H9 (cell line): ENCODE data around the gene HES4. TPM values are rescaled to one million over a fixed set of nuclear protein-coding genes. Genes with fewer than 3 reads are reported as not detected.
A peak's percentile ranks its signal among the peaks of the same experiment; 100 is the strongest.

ENCODE experiments used
- DNase-seq: peaks from one replicate; pipeline ENCODE4 v3.0.0-alpha.2; 2017
- H2AFZ ChIP-seq: one replicate; pipeline ENCODE4 v1.6.1; 2013; ENCODE audit warnings: mild to moderate bottlenecking, low read length, control low read depth, moderate library complexity
- H2AK5ac ChIP-seq: 2 replicates; pipeline ENCODE4 v1.6.1; 2013; ENCODE audit warnings: low read length, control low read depth, mixed read lengths; ENCODE audit not compliant: insufficient read length
- H2BK120ac ChIP-seq: one replicate; pipeline ENCODE4 v1.6.1; 2013; ENCODE audit warnings: low read depth, mild to moderate bottlenecking, low read length, control low read depth, inconsistent platforms; ENCODE audit not compliant: poor library complexity, severe bottlenecking
- H2BK12ac ChIP-seq: 2 replicates; pipeline ENCODE4 v1.6.1; 2013; ENCODE audit warnings: low read length, control low read depth, mixed read lengths, low read depth; ENCODE audit not compliant: insufficient read length
- H2BK15ac ChIP-seq: 2 replicates; pipeline ENCODE4 v1.6.1; 2013; ENCODE audit warnings: low read depth, low read length, control low read depth
- H2BK20ac ChIP-seq: one replicate; pipeline ENCODE4 v1.6.1; 2013; ENCODE audit warnings: low read depth, mild to moderate bottlenecking, low read length, control low read depth, inconsistent platforms; ENCODE audit not compliant: poor library complexity, severe bottlenecking
- H2BK5ac ChIP-seq: 2 replicates; pipeline ENCODE4 v1.6.1; 2013; ENCODE audit warnings: low read length, control low read depth, mixed read lengths; ENCODE audit not compliant: insufficient read length
- H3K14ac ChIP-seq: 2 replicates; pipeline ENCODE4 v1.6.1; 2013; ENCODE audit warnings: low read length, control low read depth; ENCODE audit not compliant: insufficient read depth
- H3K18ac ChIP-seq: 2 replicates; pipeline ENCODE4 v1.6.1; 2013; ENCODE audit warnings: low read depth, mild to moderate bottlenecking, mixed read lengths, low read length, control low read depth; ENCODE audit not compliant: insufficient read length
- H3K23ac ChIP-seq: 2 replicates; pipeline ENCODE4 v1.6.1; 2013; ENCODE audit warnings: low read length, control low read depth, mixed read lengths, low read depth; ENCODE audit not compliant: insufficient read length
- H3K23me2 ChIP-seq: 2 replicates; pipeline ENCODE4 v1.6.1; 2013; ENCODE audit warnings: low read depth, mild to moderate bottlenecking, mixed read lengths, low read length, control low read depth; ENCODE audit not compliant: insufficient read length, poor library complexity, severe bottlenecking
- H3K27ac ChIP-seq: 2 replicates; pipeline ENCODE4 v1.5.1; 2013; ENCODE audit warnings: low read length, control low read depth, mixed read lengths, low read depth; ENCODE audit not compliant: insufficient read length
- H3K27me3 ChIP-seq: 2 replicates; pipeline ENCODE4 v1.6.1; 2013; ENCODE audit warnings: low read length, control low read depth, inconsistent platforms; ENCODE audit not compliant: insufficient read depth
- H3K4ac ChIP-seq: 2 replicates; pipeline ENCODE4 v1.6.1; 2013; ENCODE audit warnings: low read depth, mild to moderate bottlenecking, control low read depth, inconsistent platforms, low read length, moderate library complexity
- H3K4me1 ChIP-seq: 2 replicates; pipeline ENCODE4 v1.6.1; 2013; ENCODE audit warnings: low read length, control low read depth, inconsistent platforms; ENCODE audit not compliant: insufficient read depth
- H3K4me2 ChIP-seq: 2 replicates; pipeline ENCODE4 v1.6.1; 2013; ENCODE audit warnings: low read length, control low read depth, mixed read lengths; ENCODE audit not compliant: insufficient read length, insufficient read depth
- H3K56ac ChIP-seq: 2 replicates; pipeline ENCODE4 v1.6.1; 2013; ENCODE audit warnings: low read depth, mild to moderate bottlenecking, mixed read lengths, low read length, control low read depth; ENCODE audit not compliant: insufficient read length
- H3K79me1 ChIP-seq: 2 replicates; pipeline ENCODE4 v1.6.1; 2013; ENCODE audit warnings: low read depth, mild to moderate bottlenecking, moderate library complexity, low read length, control low read depth, inconsistent platforms; ENCODE audit not compliant: insufficient read depth, poor library complexity, severe bottlenecking
- H3K79me2 ChIP-seq: 2 replicates; pipeline ENCODE4 v1.6.1; 2013; ENCODE audit warnings: low read length, control low read depth, inconsistent platforms; ENCODE audit not compliant: insufficient read depth
- H3K9ac ChIP-seq: 2 replicates; pipeline ENCODE4 v1.6.1; 2013; ENCODE audit warnings: low read length, control low read depth, mixed read lengths; ENCODE audit not compliant: insufficient read length; ENCODE audit errors: extremely low read depth
- H3K9me3 ChIP-seq: one replicate; pipeline ENCODE4 v1.6.1; 2013; ENCODE audit warnings: low read depth, low read length, inconsistent platforms; ENCODE audit not compliant: control insufficient read depth
- H3T11ph ChIP-seq: one replicate; pipeline ENCODE4 v1.6.1; 2013; ENCODE audit warnings: mild to moderate bottlenecking, low read length, control low read depth, inconsistent platforms
- H4K20me1 ChIP-seq: one replicate; pipeline ENCODE4 v1.6.1; 2013; ENCODE audit not compliant: control insufficient read depth, insufficient read length, insufficient read depth
- H4K5ac ChIP-seq: 2 replicates; pipeline ENCODE4 v1.6.1; 2013; ENCODE audit warnings: low read depth, mild to moderate bottlenecking, mixed read lengths, low read length, control low read depth; ENCODE audit not compliant: insufficient read length
- H4K8ac ChIP-seq: replicated peaks from 2 replicates; pipeline ENCODE4 v1.6.1; 2013; ENCODE audit warnings: low read length, control low read depth, mixed read lengths, low read depth; ENCODE audit not compliant: insufficient read length
- H4K91ac ChIP-seq: 2 replicates; pipeline ENCODE4 v1.6.1; 2013; ENCODE audit warnings: low read depth, mild to moderate bottlenecking, moderate library complexity, mixed read lengths, low read length, control low read depth; ENCODE audit not compliant: insufficient read length
- H3K27ac Mint-ChIP-seq, 3 experiments: 2 replicates in 2 of 3; 3 replicates in 1 of 3; pipeline ENCODE4 v1.8.0; 2020 to 2021; ENCODE audit warnings: mixed read lengths in 3 of 3, mild to moderate bottlenecking in 1 of 3, moderate library complexity in 1 of 3
- H3K27me3 Mint-ChIP-seq: 2 replicates; pipeline ENCODE4 v1.8.0; 2021; ENCODE audit warnings: low read depth, mild to moderate bottlenecking, moderate library complexity, mixed read lengths
- H3K36me3 Mint-ChIP-seq, 3 experiments: 2 replicates in 2 of 3; 3 replicates in 1 of 3; pipeline ENCODE4 v1.8.0; 2020 to 2021; ENCODE audit warnings: low read depth in 3 of 3, mixed read lengths in 3 of 3; ENCODE audit not compliant: insufficient read depth in 1 of 3
- H3K4me1 Mint-ChIP-seq, 2 experiments: 2 replicates each; pipeline ENCODE4 v1.8.0; 2020; ENCODE audit warnings: mixed read lengths in 2 of 2
- H3K4me3 Mint-ChIP-seq, 2 experiments: 2 replicates in 1 of 2; 3 replicates in 1 of 2; pipeline ENCODE4 v1.8.0; 2020 to 2021; ENCODE audit warnings: mild to moderate bottlenecking in 2 of 2, mixed read lengths in 2 of 2, moderate library complexity in 1 of 2
- H3K9me3 Mint-ChIP-seq, 2 experiments: 2 replicates in 1 of 2; 3 replicates in 1 of 2; pipeline ENCODE4 v1.8.0; 2020; ENCODE audit warnings: mild to moderate bottlenecking in 2 of 2, mixed read lengths in 2 of 2, moderate library complexity in 1 of 2
- WGBS: extraction: QIAGEN DNeasy Blood & Tissue Kit; methylation state at CpG from one replicate; pipeline ENCODE4 v1.1.7; 2013; ENCODE audit warnings: missing lambda C conversion rate, low lambda C conversion rate, mixed read lengths; ENCODE audit not compliant: insufficient read length; ENCODE audit errors: extremely low coverage; 5-methylcytosine and 5-hydroxymethylcytosine counted together
- total RNA-seq: library from RNA; stranded (reverse); gene quantifications from 2 replicates; pipeline ENCODE4 v1.2.1, GENCODE V29; 2021
- TF ChIP-seq, protein P1 (sequence below): fragments of 200-600 bp; sonication (generic); conservative IDR thresholded peaks from 3 replicates; pipeline ENCODE4 v1.8.0; 2021; ENCODE audit warnings: antibody characterized with exemption, mild to moderate bottlenecking

Gene HES4
- total RNA-seq, 1 experiment from 2014 or later: 4.0 TPM

DNA sequence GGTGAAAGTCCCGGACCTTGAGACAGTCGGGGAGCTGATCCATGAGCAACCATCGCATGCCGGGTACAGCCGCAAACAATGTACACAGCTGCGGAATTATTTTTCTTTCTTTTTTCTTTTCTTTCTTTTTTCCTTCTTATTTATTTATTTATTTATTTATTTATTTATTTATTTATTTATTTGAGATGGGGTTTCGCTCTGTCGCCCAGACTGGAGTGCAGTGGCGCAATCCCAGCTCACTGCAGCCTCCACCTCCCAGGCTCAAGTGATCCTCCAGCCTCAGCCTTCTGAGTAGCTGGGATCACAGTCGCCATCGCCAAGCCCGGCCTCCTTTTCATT, 15.5 kb downstream of the HES4 start:
- no CpG with 5 or more reads among the region's 12 CpGs for WGBS
- H3T11ph ChIP-seq: no peak overlapping the region
- H3K27ac ChIP-seq: no peak overlapping the region
- no peaks in the 10 kb centered on the region for H3K79me2 ChIP-seq
- H3K27me3 ChIP-seq: peaks cover 2% of the 10 kb centered on the region; the same call in 1 of the 2 replicates
- H3K23me2 ChIP-seq: no peaks in the 10 kb centered on the region
- no peak overlapping the region for H4K91ac ChIP-seq
- no peak overlapping the region for H3K4ac ChIP-seq
- TF ChIP-seq, protein P1, sequence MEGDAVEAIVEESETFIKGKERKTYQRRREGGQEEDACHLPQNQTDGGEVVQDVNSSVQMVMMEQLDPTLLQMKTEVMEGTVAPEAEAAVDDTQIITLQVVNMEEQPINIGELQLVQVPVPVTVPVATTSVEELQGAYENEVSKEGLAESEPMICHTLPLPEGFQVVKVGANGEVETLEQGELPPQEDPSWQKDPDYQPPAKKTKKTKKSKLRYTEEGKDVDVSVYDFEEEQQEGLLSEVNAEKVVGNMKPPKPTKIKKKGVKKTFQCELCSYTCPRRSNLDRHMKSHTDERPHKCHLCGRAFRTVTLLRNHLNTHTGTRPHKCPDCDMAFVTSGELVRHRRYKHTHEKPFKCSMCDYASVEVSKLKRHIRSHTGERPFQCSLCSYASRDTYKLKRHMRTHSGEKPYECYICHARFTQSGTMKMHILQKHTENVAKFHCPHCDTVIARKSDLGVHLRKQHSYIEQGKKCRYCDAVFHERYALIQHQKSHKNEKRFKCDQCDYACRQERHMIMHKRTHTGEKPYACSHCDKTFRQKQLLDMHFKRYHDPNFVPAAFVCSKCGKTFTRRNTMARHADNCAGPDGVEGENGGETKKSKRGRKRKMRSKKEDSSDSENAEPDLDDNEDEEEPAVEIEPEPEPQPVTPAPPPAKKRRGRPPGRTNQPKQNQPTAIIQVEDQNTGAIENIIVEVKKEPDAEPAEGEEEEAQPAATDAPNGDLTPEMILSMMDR: peak; percentile 37; the same call in 2 of the 3 replicates
- no peak overlapping the region for H3K14ac ChIP-seq
- no peak overlapping the region for H2BK120ac ChIP-seq
- H3K9me3 ChIP-seq: no peaks in the 10 kb centered on the region
- H3K4me2 ChIP-seq: no peak overlapping the region
- no peaks in the 10 kb centered on the region for H4K20me1 ChIP-seq
- H2AFZ ChIP-seq: no peak overlapping the region
- H3K36me3 Mint-ChIP-seq: no peaks in the 10 kb centered on the region; a peak in 1 of 7 replicates
- no peak overlapping the region for H2BK20ac ChIP-seq
- H3K4me1 Mint-ChIP-seq: no peaks in the 10 kb centered on the region
- no peak overlapping the region for H2AK5ac ChIP-seq
- no peak overlapping the region for H2BK15ac ChIP-seq
- no peak for DNase-seq
- H3K27me3 Mint-ChIP-seq: peaks cover 91% of the 10 kb centered on the region
- no peak overlapping the region for H2BK12ac ChIP-seq
- H3K18ac ChIP-seq: no peak overlapping the region
- H3K9me3 Mint-ChIP-seq: peaks cover 4 to 11% of the 10 kb centered on the region in 2 experiments; a peak in 4 of 5 replicates
- no peak overlapping the region for H4K5ac ChIP-seq
- H2BK5ac ChIP-seq: no peak overlapping the region
- no peaks in the 10 kb centered on the region for H3K79me1 ChIP-seq
- H4K8ac ChIP-seq: no peak overlapping the region
- no peaks in the 10 kb centered on the region for H3K4me1 ChIP-seq
- no peak overlapping the region for H3K56ac ChIP-seq
- no peak overlapping the region for H3K27ac Mint-ChIP-seq
- H3K4me3 Mint-ChIP-seq: no peak overlapping the region
- H3K23ac ChIP-seq: no peak overlapping the region
- no peak overlapping the region for H3K9ac ChIP-seq
